Sigmoid colon (tissue), 3 donors: ENCODE data around the gene ZFYVE26.

Source experiments
- POLR2A ChIP-seq, 2 donors: fragments of 450-650 bp; IDR thresholded peaks; one replicate each; pipeline ENCODE4 v1.6.1; 2016; ENCODE audit warnings: antibody characterized with exemption in 2 of 2, mild to moderate bottlenecking in 2 of 2, moderate library complexity in 2 of 2
- TF ChIP-seq, protein P1 (sequence below), 4 experiments: fragments of 450-650 bp in 3 of 4; fragments of 200-600 bp in 1 of 4; IDR thresholded peaks; one replicate each; pipeline ENCODE4 v1.5.1; 2016 to 2019; ENCODE audit warnings: antibody characterized with exemption in 4 of 4, mild to moderate bottlenecking in 3 of 4, moderate library complexity in 2 of 4

DNA sequence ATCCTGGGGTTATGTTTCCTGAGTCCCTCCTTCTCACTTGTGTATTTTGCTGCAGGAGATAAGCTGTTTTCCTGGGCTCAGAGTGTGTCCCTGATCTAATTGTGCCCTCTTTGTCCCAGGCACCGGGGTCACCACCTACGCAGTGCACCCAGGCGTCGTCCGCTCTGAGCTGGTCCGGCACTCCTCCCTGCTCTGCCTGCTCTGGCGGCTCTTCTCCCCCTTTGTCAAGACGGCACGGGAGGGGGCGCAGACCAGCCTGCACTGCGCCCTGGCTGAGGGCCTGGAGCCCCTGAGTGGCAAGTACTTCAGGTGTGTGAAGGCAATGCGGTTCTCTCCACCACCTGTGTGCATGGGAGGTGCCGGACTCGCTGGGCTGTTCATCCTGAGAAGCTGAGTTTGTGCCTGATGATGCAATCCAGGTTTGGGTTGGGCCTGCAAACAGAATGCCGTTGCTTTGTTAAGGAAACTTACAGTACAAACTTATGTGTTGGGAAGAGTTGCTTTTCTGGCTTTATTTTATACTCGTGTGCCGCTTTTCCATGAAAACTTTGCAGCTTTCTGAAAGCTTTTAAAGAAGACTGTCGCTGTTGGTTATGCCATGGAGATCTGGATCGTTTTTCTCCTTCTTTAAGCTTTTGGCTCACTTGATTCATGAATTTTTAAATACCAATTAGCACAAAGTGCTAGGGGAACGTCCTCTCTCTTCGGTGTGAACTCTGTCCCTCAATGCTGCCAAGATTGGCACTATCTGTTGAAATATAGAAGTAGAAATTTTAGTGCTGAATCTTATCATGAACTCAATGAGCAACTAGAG, 87.1 kb downstream of the ZFYVE26 start:
- TF ChIP-seq, protein P1, sequence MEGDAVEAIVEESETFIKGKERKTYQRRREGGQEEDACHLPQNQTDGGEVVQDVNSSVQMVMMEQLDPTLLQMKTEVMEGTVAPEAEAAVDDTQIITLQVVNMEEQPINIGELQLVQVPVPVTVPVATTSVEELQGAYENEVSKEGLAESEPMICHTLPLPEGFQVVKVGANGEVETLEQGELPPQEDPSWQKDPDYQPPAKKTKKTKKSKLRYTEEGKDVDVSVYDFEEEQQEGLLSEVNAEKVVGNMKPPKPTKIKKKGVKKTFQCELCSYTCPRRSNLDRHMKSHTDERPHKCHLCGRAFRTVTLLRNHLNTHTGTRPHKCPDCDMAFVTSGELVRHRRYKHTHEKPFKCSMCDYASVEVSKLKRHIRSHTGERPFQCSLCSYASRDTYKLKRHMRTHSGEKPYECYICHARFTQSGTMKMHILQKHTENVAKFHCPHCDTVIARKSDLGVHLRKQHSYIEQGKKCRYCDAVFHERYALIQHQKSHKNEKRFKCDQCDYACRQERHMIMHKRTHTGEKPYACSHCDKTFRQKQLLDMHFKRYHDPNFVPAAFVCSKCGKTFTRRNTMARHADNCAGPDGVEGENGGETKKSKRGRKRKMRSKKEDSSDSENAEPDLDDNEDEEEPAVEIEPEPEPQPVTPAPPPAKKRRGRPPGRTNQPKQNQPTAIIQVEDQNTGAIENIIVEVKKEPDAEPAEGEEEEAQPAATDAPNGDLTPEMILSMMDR (IDR thresholded peaks at IDR 0.05): no peak
- no peak for TF ChIP-seq POLR2A (IDR thresholded peaks at IDR 0.05)
